ENCODE data around the gene CDH1.
"Not testable (repeated sequence)": the region's sequence is repeated elsewhere in the genome, so short reads cannot be mapped to it uniquely, and the experiment has no call there.

Gene CDH1

DNA sequence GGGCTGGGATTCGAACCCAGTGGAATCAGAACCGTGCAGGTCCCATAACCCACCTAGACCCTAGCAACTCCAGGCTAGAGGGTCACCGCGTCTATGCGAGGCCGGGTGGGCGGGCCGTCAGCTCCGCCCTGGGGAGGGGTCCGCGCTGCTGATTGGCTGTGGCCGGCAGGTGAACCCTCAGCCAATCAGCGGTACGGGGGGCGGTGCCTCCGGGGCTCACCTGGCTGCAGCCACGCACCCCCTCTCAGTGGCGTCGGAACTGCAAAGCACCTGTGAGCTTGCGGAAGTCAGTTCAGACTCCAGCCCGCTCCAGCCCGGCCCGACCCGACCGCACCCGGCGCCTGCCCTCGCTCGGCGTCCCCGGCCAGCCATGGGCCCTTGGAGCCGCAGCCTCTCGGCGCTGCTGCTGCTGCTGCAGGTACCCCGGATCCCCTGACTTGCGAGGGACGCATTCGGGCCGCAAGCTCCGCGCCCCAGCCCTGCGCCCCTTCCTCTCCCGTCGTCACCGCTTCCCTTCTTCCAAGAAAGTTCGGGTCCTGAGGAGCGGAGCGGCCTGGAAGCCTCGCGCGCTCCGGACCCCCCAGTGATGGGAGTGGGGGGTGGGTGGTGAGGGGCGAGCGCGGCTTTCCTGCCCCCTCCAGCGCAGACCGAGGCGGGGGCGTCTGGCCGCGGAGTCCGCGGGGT, at the start of gene CDH1:
CDH1 (plus strand) TSS at position 247 of the 684 bp plus-strand sequence; CDS start at position 371, 124 bp downstream.
- DNase-seq (ENCODE audit: low spot score), result no peak

DNA sequence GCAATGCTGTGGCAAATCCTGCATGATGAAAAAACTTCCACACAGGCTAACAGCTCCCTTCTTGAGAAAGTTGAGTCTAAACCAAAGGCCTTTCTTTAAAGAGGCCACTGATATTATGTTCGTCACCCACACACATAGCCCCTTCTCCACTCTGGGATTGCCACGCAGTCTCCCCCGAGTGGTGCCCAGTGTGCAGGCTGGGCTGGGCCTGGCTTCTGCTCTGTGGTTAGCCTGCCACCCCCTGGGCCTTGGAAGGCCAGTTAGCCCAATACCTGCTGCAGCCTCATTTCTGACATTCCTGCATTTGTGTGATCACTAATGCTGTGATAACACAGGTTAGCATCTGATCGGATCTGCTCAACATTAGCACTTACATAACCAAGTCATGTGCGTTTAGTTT, 47.2 kb upstream of the CDH1 start:
- no peak for DNase-seq (ENCODE audit: low spot score)

DNA sequence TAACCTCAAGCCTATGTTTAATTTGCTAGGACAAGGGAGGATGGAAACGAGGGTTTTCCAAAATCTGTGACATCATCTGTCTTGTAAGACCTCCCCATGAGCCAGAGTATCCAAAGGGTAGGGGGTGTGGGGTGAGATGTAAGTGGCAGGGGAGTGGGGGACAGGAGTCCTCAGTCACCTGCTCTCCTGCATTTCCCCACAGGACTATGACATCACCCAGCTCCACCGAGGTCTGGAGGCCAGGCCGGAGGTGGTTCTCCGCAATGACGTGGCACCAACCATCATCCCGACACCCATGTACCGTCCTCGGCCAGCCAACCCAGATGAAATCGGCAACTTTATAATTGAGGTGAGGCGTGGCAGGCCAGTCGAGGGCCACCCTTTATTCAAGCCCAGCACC, 41.5 kb upstream of the CDH1 start:
- no peak for DNase-seq (ENCODE audit: low spot score)

DNA sequence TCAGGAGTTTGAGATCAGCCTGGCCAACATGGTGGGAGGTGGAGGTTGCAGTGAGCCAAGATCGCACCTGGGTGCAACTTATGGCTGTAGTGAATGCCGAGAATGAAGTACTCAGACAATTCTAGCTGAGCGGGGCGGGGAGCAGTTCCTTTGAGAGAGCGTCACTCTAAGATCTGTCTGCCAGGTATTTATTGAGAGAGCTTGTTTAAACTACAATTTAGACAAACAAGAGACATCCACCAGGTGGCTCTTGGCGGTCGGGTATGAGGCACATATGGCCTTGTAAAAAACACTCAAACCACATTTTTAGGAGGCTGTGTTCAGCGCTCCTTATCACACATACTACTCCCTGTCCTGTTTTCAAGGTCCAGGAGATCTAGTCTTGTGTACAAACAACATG, 40.6 kb upstream of the CDH1 start:
- DNase-seq (ENCODE audit: low spot score), result no peak

DNA sequence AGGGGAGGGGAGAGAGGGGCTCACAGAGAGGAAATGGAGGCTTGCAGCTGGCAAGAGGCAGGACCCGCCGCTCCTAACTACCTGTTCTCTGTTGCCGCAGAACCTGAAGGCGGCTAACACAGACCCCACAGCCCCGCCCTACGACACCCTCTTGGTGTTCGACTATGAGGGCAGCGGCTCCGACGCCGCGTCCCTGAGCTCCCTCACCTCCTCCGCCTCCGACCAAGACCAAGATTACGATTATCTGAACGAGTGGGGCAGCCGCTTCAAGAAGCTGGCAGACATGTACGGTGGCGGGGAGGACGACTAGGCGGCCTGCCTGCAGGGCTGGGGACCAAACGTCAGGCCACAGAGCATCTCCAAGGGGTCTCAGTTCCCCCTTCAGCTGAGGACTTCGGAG, 39.0 kb upstream of the CDH1 start:
- no peak for DNase-seq (ENCODE audit: low spot score)

DNA sequence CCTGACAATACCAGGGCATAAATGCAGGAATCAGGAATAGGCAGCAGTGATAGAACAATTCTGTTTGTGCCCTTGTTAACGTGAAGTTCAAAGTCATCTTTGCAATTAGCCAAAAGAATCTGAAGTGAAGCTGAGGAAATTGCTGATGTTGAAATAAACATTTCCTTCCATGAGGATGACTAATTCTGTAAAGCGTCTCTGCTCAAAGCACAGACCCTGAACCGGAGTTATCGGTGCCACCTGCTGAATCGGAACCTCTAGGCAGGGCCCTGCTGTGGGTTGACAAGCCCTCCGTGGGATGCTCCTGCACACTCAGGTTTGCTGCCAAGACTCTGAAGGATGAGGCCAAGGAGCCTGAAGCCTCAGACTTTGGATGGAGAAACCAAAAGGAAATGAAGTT, 37.0 kb upstream of the CDH1 start:
- peak; percentile 48 for DNase-seq (ENCODE audit: low spot score)

DNA sequence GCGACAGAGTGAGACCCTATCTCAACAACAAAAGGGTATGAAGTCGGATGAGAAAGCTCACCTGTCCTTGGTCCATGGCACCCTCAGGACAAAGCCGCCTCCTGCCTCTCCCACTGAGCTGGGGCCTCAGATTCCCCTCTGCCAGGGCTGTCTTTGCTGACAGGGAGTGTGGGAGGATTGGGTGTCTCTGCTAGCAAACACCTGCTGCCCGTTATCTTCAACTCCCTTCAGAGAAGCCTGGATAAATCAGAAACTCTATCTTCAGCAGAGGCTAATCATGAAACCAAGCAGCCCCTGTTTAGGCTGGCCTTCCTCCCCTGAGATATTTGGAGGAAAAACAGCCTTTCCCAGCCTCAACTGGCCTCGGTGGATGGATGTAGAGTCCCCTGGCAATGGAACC, 36.3 kb upstream of the CDH1 start:
- DNase-seq (ENCODE audit: low spot score), result no peak

DNA sequence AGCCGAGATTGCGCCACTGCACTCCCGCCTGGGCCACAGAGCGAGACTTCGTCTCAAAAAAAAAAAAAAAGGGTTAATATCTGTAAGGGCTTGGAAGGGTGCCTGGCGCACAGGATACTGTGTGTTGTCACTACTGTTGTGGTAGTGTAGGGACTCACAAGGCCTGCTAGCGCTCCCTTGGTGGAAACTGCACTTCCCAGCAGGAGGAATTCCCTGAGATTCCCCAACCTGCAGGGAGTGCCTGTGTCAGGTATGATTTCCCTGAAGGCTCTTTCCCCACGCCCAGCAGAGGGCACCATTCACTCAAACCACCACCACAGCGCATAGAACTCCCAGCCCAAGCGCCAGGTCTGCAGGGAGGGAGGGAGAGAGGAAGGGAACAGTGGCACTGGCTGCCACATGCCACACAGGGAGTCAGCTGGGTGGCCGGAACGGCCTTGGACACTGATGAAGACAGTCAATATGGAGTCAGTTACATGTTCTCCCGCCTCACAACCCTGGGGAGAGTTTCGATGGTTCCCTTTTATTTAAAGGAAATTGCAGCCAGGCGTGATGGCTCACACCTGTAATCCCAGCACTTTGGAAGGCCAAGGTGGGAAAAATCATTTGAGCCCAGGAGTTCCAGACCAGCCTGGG, 32.7 kb upstream of the CDH1 start:
- DNase-seq (ENCODE audit: low spot score), result peak; percentile 75

DNA sequence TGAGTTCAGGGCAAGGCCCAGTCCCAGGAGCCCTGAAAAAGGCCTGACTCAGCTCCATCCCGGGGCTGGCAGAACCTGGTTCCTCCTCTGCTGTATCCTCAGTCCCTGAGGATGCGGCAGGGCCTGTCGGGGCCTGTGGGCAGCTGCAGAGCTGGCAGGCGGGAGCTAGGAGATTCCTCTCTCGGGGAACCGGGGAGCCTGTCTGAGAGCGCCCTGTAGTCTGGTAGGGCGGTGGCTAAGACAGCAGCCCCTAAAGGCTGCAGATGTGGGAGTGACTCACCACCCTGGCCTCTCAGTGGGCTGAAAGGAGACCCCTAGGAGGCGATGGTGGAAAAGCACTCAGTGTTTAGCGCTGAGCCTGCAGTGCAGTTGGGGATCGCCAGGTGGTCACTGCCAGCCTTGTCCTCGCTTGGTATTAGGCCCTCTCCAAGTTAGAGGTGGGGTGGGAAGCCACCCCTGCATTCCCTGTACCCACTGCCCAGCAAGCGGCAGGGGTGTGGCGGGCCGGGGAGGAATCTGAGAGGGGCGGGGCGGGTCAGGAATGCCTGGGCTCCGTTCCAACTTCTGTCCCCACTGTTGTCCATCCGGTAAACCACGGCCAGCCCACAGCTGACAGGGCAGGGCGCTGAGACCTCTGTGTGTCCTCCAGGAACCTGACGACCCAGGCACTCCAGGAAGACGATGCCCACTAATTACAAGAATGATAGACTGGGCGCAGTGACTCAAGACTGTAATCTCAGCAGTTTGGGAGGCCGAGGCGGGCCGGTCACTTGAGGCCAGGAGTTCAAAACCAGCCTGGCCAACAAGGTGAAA, 29.5 kb upstream of the CDH1 start:
- DNase-seq (ENCODE audit: low spot score), result no peak

DNA sequence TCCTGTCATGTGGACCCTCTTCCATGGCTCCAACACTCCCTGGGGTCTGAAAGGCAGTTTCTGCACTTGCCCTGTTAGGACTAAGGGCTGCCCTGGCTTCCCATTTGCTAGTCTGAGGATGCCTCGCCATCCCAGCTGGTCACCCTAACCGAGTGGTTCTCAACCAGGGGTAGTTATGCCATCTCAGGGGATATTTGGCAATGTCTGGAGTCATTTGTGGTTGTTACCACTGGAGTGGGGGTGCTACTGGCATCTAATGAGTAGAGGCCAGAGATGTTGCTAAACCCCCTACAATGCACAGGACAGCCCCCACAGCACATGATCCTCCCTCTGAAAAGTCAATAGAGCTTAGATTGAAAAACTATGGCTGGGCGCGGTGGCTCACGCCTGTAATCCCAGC, 26.9 kb upstream of the CDH1 start:
- DNase-seq (ENCODE audit: low spot score), result no peak

DNA sequence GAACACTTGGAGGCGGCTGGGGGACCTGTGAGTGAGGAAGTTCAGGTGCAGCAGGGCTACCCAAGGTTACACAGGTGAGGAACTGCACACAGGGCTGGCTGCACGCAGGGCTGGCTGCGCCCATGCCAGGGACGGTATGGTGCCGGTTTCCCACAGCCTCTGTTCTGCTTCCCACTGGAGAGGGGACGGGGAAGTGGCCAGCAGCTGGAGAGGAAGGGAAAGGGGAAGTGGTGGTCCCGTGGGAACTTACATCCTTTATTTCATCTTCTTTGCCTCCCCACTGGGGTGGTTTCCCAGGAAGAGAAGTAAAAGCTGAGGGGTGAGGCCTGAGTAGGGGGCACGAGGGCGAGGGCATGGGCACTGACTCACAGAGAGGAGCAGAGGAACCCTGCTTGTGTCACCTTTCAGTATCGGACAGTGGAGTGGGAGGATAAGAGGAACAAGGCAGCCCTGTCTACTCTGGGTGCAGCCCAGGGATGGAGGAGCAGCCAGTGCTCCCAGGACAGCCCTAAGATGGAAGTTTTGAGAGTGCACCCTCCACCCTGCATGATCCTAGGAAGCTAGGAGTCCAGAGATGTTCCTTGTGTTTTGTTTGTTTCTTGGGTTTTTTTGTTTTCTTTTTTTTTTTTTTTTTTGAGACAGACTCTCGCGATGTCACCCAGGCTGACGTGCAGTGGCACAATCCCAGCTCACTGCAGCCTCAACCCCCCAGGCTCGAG, 25.5 kb upstream of the CDH1 start:
- DNase-seq (ENCODE audit: low spot score), result no peak

DNA sequence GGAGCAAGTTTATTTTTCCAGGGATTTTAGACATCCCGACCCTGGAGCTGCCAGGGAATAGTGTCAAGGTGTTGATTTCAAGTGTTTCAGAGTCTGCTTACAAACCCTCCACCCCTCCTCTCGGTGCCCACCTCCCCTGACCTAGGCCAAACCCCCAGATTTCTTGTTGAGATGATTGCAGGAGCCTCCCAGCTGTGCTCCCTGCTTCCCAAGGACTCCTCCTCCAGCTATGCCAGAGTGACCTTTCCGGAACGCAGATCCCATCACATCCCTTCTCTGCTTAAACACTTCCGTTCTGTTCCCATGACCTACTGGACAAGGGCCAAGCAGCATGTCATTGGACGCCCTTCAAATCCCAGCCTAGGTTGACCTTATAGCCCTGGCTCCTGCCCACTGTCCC, 23.7 kb upstream of the CDH1 start:
- DNase-seq (ENCODE audit: low spot score), result no peak

DNA sequence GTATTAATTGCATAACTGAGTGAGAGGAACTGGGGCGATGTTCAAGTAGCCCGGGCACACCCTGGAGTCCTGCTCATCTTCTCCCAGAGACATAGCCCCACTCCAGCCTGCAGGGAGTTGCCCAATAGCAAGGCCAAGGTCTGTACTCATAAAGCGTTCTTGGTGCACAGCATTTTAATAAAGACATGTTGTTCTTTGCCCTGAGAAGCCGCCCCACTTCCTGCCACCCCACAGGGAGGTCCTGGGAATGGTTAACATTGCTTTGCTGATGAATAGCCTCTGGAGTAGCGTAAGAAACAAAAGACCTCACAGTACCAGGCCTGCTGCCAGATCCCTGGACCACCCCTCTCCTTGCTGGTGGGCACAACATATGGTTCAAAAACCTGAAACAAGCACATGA, 21.6 kb upstream of the CDH1 start:
- DNase-seq (ENCODE audit: low spot score), result no peak

DNA sequence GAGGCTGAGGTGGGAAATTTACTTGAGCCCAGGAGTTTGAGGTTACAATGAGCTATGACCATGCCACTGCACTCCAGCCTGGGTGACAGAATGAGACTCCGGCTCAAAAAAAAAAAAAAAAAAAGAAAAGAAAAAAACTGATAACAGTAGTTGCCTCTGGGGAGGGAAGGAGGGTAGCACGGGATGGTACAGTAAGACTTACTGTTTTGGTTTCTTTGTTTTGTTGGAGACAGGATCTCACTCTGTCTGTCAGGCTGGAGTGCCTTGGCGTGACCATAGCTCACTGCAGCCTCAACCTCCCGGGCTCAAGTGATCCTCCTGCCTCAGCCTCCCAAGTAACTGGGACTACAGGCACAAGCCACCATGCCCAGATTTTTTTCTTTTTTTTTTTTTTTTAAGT, 20.6 kb upstream of the CDH1 start:
- DNase-seq (ENCODE audit: low spot score), result not testable (repeated sequence)

DNA sequence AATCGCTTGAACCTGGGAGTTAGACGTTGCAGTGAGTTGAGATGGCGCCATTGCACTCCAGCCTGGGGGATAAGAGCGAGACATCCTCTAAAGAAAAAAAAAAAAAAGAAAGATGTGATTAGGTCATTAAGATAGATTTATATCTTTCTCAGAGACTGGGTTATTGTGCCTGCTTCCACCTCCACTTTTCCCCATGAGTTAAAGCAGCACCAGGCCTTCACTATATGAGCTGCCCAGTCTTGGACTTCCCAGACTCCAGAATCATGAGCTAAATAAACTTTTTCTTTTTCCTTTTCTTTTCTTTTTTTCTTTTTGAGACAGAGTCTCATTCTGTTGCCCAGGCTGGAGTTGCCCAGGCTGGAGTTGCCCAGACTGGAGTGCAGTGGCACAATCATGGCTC, 19.4 kb upstream of the CDH1 start:
- no peak for DNase-seq (ENCODE audit: low spot score)

DNA sequence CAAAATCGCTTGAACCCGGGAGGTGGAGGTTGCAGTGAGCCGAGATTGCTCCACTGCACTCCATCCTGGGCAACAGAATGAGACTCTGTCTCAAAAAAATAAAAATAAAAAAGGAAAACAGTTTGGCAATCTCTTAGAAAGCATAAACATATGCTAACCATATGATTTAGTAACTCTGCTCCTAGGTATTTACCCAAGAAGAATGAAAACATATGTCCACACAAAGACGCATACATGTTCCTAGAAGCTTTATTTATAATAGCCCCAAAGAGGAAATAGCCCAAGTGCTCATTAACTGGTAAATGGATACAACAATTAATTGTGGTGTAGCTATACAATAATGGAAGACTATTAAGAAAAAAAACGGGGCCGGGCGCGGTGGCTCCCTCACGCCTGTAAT, 18.5 kb upstream of the CDH1 start:
- DNase-seq (ENCODE audit: low spot score), result no peak

DNA sequence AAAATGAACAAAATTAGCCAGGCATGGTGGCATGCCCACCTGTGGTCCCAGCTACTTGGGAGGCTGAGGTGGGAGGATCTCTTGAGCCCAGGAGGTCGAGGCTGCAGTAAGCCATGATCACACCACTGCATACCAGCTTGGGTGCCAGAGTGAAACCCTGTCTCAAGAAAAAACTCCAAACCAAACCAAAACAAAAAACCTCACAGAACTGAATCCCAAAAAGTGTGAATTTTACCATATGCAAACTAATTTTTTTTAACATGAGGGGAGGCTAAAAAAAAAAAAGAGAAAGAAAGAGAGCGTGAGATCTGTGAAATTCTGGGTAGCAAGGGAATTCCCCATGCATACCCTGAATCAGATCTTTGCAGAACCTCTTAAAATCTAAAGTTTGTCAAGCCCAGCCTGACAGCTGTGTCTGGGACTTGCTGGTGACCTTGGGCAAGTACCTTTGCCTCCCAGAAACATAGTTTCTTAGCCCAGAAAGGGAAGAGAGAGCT, 17.1 kb upstream of the CDH1 start:
- no peak for DNase-seq (ENCODE audit: low spot score)

DNA sequence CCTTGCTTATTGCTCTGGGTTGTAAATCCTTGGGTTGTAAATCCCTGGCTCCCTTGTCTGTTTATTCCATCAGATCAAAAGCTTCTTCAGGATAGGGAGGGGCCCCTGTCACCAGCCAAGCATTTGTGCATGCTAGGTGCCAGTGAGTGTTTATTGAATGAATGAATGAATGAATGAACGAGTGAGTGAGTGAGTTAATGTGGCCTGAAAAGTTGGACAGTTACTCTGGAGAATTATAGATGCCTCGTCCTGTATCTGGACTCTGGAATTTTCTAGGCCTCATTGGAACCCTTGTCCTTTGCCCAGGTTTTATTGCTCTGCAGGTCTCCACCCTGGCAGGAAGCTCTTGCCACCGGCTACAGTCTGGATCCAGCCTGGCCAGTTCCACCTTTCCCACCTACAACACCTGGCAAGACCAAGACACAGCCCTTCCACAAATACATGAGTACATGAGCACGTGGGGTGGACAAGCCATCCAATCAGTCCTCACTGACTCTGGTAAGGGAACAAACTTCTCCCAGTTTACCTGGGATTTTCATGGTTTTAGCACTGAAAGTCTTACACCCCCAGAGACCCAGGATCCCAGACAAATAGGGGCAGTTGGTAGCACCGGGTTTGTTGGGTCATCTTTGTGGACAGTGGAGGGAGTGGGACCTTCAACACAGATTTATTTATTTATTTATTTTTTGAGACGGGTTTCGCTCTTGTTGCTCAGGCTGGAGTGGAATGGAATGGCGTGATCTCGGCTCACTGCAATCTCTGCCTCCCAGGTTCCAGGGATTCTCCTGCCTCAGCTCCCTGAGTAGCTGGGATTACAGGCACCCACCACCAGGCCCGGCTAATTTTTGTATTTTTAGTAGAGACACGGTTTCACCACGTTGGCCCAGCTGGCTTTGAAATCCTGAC, 14.7 kb upstream of the CDH1 start:
- DNase-seq (ENCODE audit: low spot score), result no peak

DNA sequence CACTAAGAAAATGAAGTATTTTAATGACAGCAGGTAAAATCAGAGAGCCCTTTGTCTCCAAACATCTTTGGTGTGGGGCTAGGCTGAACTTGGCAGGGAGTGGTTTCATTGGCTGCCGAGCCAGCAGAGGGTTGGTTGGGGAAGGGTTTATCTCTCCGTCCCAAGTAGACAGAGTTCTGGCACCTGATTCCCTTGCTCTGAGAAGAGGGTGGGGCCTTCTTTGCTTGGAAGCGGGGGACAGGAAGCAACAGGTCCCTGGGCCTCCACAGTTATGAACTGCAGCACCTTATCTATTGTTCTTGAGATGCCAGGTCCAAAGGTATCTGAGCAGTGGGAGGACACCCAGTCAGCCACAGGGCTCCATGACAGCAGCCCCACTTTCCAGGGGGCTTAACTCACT, 12.3 kb upstream of the CDH1 start:
- no peak for DNase-seq (ENCODE audit: low spot score)

DNA sequence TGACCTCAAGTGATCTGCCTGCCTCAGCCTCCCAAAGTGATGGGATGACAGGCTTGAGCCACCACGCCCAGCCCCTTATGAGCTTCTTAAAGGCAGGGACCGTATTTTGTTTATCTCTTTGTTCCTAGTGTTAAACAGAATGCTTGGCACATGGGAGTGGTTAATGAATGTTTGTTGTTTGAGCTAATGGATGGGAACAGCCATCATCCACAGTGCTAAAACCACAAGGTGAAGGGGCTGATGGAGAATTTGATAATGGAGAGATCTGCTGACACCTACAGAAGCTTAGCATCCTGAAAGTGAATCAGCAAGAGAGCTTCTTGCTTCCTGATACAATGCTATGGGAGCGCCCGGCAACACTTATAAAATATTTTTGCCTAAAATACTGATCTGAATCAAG, 8.6 kb upstream of the CDH1 start:
- DNase-seq (ENCODE audit: low spot score), result no peak

DNA sequence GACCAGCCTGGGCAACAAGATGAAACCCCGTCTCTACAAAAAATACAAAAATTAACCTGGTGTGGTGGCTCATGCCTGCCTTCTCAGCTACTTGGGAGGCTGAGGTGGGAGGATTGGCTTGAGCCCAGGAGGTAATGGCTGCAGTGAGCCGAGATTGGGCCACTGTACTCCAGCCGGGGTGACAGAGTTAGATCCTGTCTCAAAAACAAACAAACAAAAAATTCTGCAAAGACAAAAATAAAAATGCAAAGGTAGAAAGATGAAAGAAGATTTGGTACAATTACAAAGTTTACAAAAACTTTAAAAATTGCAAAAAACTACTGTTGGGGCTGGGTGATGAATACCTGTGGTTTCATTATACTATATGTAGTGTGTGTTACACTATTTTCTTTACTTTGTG, 5.5 kb upstream of the CDH1 start:
- no peak for DNase-seq (ENCODE audit: low spot score)

Measured in AG08395 (cell line).